GM18505 (cell line): Measurements from ENCODE around the gene HES5.

Source experiments
- ATAC-seq: cut with Tn5 transposase; IDR thresholded peaks from one replicate; pipeline ENCODE4 v1.9.1; 2021; ENCODE audit not compliant: unreplicated experiment
- POLR2A ChIP-seq: IDR thresholded peaks from 4 replicates; pipeline ENCODE4 v1.6.1; 2011; ENCODE audit warnings: borderline replicate concordance; ENCODE audit not compliant: insufficient read depth, insufficient read length; ENCODE audit errors: extremely low read depth

HES5 gene

DNA sequence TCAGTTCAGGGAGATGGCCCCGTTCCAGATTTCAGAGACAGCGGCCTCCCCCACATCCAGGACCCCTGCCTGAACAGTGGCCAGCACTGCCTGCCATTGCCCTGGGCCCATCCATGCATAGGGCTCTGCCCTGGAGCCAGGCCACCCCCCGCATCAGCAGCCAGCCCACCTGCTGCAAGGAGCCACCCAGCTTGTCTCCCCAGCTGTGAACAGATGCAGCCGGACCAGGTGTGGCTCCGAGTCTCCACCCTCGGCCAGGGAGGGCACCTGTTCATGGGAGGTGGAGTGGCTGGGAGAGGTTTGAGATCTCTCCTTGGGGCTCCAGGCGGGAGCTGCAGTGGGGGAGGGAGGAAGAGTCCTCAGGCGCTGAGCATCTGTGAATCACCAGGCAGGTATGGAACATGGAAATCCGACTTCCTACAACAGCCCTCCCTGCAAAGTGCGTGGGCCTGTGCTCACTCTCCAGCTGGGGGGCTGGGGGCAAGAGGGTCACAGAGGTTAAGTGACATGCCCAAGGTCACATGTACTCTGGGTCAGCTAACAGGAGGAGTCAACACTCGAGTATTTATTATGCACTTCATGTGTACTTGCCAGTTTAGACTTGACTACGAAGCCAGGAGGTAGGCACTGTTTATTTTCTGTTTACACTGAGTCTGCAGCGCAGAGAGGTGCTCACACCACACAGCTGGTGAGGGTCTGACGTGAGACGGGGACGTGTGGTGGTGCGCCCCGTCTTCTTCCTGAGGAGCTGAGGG, 4.8 kb upstream of the HES5 start:
- ATAC-seq: no peak
- no peak for TF ChIP-seq POLR2A

DNA sequence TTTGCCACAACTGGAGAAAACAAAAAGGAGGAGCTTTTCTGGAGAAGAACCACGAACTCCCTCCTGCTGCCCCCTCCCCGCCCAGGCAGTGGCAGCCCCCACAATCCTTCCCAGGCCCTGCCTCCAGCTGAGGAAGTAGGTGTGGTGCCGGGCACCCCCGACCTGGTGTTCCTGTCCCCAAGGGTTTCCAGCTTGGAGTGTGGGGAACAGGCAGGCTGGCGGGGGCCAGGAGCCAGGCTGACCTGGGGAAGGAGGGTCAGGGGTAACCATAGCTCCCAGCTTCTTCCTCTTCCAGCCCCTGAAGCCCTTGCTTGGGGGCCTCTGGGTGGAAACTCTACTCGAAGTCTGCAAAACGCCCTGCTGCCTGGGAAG, 4.2 kb upstream of the HES5 start:
- ATAC-seq: no peak

DNA sequence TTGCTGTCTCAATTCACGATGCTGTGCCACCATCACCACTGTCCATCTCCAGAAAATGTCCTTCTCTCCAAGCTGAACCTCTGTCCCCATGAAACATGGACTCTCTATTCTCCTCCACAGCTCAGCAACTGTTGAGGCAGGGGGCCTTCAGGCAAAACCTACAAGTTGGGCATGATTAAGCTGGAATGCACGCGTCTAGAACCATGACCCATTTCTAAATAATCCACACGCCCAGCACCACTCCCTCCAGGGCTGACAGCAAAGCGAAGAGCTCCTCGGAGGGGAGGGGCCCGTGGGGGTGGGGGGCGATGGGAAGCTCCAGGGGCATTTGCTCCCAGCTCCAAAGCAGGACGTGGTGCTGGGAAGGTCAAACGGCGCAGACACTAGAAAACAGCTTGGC, 3.3 kb upstream of the HES5 start:
- TF ChIP-seq POLR2A: no peak
- ATAC-seq: no peak

More for the DNA sequence above, 4.2 kb upstream of the HES5 start:
- TF ChIP-seq POLR2A: no peak

DNA sequence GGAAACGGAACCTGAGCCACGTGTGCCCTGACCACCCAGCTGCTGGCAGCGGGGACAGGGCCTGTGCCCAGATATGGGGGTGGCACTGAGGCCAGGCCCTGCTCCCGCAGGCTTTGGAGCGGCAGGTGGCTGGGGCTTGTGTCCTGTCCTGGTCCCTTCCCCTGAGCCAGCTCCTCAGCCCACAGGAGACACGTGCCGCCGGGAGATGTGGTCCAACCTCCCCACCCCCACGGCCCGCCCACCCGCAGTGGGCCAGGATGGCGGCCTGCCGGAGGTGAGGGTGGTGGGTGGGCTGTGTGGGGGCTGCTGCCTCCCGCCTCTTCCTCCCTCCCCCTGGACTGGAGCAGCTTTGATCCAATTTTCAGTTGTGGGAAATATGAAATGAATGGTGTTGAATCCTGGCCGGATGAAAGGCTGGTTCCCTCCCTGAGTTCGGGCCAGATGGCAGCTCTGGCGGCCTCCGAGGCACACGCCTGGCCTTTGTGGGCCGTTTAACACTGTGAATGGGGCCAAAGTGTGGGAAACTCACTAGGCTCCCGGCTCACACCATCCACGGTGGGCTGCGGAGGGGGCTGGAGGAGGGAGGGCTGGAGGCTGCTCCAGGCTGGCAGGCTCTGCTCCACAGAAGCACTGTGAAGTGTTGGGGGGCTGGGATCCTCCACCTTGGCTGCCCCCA, 2.6 kb upstream of the HES5 start:
- no peak for ATAC-seq
- no peak for TF ChIP-seq POLR2A

DNA sequence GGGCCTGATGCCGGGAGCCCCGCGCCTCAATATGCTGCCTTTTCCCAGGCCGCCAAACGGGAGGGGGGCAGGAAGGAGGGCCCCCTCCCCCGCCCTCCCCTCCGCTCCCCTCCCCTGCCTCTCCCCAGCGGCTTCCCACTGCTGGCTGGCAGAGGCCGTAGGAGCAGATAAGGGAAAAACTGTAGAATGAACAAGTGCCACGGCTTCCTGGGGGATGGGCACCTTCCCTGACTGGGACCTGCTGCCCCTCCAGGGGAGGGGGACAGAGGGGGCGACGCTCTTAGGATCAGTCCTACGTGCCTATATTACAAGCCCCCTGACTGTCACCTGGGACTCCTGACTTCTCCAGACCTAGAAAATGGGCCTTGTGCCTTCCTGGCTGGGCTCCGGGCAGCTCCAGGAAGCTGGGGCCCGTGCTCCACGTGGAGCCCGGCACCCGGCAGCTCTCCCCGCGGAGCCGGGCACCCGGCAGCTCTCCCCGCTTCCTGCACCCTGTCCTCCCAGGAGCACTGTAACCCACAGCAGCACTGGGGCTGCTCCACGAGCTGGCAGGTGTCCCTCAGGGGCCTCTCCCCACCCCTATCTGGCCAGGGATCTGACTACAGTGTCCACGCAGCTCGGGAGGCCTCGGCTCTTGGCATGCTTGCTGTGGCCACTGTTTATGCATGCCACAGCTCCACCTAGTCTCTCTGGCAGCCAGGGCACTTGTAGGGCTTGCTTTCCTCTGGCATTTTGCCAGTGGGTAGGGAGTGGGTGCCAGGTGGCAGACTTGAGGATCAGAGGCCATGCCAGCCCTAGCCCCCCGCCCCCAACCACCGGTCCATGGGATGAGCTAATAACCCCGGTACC, 674 bp upstream of the HES5 start:
- TF ChIP-seq POLR2A: no peak
- no peak for ATAC-seq

DNA sequence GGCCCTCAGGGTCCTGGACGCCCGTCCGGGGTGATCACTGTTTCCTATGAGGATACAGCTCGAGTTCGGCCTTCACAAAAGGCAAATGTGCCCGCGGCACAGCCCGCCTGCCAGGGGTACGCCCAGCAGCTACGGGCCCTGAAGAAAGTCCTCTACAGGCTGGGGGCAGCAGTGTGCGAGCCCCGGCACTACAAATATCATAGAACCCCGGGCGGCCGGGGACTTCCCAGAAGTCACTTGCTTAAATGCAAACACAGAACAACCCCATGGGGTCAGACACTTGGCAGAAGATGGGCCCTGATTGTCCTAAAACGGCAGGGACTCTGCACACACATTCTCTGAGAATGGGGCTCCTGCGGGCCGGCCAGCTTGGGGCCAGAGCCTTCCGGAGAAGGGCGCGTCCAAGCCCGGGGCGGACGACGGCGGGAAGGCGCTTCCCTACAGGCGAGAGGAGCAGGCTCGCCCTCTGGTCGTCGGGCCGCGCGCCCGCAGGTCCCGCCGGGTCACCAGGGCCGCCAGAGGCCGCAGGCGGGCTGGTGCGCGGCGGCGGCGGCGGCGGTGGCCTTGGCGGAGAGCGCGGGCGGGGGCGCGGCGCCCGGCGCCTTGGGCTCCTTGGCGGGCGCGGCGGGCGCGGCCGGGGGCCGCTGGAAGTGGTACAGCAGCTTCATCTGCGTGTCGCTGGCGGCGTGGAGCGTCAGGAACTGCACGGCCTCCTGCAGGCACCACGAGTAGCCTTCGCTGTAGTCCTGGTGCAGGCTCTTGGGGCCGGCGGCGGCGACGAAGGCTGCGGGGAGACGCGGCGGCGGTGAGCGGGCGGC, 888 bp downstream of the HES5 start:
- TF ChIP-seq POLR2A: no peak
- ATAC-seq: no peak

DNA sequence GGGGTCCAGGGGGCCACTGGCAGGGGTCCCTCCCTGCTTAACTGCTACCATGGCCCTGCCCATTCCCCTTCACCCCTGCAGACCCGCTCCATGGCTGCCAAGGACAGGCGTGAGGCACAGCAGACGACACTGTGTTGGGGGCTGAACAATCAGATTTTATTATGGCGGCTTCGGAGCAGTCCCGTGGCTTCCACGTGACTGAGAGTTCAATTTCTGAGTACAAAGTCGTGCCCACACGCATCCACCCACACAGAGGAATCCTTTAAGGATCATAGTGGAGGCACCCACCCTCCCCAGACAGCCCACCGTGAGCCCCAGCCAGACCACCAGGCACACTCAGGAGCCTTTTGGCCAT, 1.5 kb downstream of the HES5 start:
- no peak for TF ChIP-seq POLR2A
- ATAC-seq: no peak

DNA sequence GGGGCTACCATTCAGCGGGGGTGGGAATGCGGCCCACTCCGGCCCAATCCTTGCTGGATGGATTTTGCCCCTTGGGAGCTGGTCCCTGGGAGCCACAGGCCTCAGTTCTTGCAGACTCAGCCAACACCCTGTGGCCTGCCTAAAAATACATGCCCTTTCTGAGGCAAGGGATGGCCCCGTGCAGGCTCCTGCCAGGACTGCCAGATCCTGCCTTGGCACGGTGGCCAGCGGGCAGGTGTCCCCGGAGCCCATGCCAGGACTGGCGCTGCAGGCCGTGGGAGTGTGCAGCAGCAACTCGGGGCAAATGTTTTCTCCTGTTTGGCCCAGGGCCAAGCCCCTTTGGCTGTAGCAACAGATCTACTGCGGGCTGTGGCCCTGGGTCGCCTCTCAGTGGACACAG, 2.0 kb downstream of the HES5 start:
- no peak for ATAC-seq
- TF ChIP-seq POLR2A: no peak

DNA sequence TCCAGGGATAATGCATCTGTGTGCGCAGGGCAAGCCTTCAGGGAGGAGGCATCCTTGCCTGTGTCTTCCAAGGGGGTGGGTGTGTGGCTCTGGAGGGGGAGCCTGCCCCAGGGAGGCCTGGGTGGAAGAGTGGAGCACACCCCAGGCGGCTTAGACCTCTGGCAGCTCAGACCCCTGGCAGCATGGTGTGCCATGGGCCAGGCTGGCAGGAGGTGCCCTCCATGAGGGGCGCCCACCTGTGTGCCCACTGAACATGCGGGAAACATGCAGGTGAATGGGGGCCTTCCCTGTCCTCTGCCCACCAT, 2.6 kb downstream of the HES5 start:
- no peak for TF ChIP-seq POLR2A
- no peak for ATAC-seq

DNA sequence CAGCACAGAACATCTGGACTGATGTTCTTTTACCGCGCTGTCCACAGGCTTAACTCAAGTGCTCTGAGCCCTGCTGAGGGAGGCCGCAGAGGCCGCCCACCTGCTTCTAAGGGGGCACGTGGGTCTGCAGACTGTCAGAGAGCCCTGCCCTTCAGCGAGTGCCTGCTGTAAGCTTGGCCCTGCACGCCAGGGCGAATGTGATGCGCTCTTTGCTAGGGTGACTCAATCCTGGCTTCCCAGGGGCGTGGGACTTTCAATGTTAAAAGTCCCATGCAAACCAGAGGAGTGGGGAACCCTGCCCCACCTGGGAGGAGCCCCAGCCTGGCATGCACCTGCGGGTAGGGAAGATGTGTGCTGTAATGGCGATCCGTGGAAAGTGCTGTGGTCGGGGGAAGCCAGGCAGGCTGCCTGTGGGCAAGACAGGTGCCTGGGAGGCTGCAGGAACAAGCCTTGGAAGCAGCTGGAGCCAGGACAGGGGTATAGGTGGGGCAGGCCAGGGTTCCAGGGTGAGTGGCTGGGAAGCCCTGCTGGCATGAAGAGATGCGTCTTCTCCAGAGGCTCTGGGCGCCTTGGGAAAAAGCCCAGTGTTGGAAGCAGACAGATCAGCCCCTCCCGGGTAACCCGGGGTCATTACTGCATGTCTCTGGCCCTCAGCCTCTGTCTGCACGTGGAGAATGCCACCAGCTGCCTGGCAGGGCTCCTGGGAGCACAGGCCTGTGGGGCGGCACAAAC, 3.1 kb downstream of the HES5 start:
- peak; percentile 34 for ATAC-seq
- no peak for TF ChIP-seq POLR2A

DNA sequence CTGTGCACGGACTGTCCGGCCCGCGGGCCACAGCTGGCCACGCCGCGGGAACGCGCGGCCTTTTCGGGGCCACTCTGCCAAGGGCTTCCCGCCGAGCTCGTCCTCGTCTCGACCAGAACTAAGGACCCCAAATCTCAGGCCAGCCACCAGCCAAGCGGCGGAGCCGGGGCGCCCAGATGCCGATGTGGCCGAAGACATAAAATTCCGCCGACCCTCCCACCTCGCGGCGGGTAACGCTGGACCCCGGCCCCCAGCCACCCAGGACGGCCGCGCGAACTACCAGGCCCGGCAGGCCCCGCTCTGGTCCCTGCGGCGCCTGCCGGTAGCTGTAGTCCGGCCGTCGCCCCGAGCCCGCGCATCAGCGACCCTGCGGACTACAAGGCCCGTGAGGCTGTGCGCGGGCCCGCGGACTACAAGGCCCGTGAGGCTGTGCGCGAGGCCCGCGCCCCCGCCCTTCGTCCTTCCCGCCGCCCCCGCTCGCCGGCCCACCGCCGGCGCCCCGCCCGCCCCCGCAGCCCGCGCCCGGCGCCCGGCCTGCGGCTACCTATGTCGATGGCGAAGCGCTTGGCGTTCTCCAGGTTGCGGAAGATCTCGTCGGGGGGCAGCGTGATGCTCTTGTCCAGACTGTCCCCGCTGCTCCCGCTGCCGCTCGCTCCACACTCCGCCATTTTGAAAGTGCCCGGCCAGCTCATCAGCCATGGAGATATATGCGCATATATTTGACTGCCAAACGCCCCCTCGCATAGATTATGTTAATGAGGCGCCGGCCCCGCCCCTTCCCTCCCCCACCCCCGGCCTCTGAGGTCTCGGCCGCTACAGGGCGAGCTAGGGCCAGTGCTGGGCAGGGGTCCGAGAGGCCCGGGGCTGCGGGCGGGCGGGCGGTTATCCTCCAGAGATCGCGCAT, 3.9 kb downstream of the HES5 start, which contains the start of gene PANK4:
Gene PANK4 (minus strand): TSS at position 677 of the 904 bp plus-strand sequence. CDS start 9 bp downstream, at position 668.
- ATAC-seq: peak; percentile 84

More for the DNA sequence above, 3.9 kb downstream of the HES5 start, which contains the start of gene PANK4:
- peak; percentile 81 for TF ChIP-seq POLR2A
